SK-N-SH (cell line): ENCODE results near the gene LRCH4. TPM values are rescaled to one million over a fixed set of nuclear protein-coding genes. Genes with fewer than 3 reads are reported as not detected.

Experiments used
- CTCF ChIA-PET: fragments of 300-600, 350-600 bp; formaldehyde crosslinking; extraction: SDS; loops from one replicate; lab custom pipeline; 2021; lab: Yijun Ruan, JAX
- POLR2A ChIA-PET: fragments of 350-600 bp; sonication (Branson Sonifier 250); formaldehyde crosslinking; extraction: SDS; loops from one replicate; lab custom pipeline; 2020; ENCODE audit warnings: antibody characterized with exemption, inconsistent platforms; lab: Yijun Ruan, JAX
- DNase-seq: peaks from one replicate; pipeline ENCODE4 v3.0.0; 2012
- H2AFZ ChIP-seq: fragments of 200-600 bp; sonication (generic); 2 replicates; pipeline ENCODE4 v1.8.1; 2016; ENCODE audit warnings: antibody characterized with exemption, mild to moderate bottlenecking, low read depth
- H3F3A ChIP-seq: fragments of 200-600 bp; sonication (generic); replicated peaks from 2 replicates; pipeline ENCODE3; 2016; ENCODE audit warnings: antibody characterized with exemption, mild to moderate bottlenecking; ENCODE audit not compliant: insufficient read depth
- H3K27ac ChIP-seq, 2 experiments: fragments of 200-500 bp in 1 of 2; fragments of 200-600 bp in 1 of 2; sonication (Bioruptor generic) in 1 of 2; sonication (generic), shearing (Covaris generic) in 1 of 2; 2 replicates each; pipeline versions ENCODE4 v1.5.1 to v1.6.1; 2014 to 2016; ENCODE audit warnings: low read depth in 2 of 2, inconsistent platforms in 1 of 2, low read length in 1 of 2, mild to moderate bottlenecking in 1 of 2, mixed read lengths in 1 of 2
- H3K27me3 ChIP-seq: fragments of 200-600 bp; sonication (generic), shearing (Covaris generic); 2 replicates; pipeline ENCODE4 v1.6.1; 2016; ENCODE audit warnings: mixed run types; ENCODE audit not compliant: insufficient read depth
- H3K36me3 ChIP-seq, 2 experiments: fragments of 200-500 bp in 1 of 2; fragments of 200-600 bp in 1 of 2; sonication (Bioruptor generic) in 1 of 2; sonication (generic) in 1 of 2; replicated peaks in 1 of 2; 2 replicates each; pipeline versions ENCODE3 to v1.5.1; 2014 to 2016; ENCODE audit warnings: low read length in 1 of 2, mild to moderate bottlenecking in 1 of 2; ENCODE audit not compliant: insufficient read depth in 2 of 2, control insufficient read depth in 1 of 2
- H3K4me1 ChIP-seq, 2 experiments: fragments of 200-500 bp in 1 of 2; fragments of 200-600 bp in 1 of 2; sonication (Bioruptor generic) in 1 of 2; sonication (generic), shearing (Covaris generic) in 1 of 2; 2 replicates each; pipeline versions ENCODE4 v1.5.1 to v1.6.1; 2014 to 2016; ENCODE audit warnings: low read depth in 1 of 2, low read length in 1 of 2, mixed run types in 1 of 2; ENCODE audit not compliant: insufficient read depth in 2 of 2, control insufficient read depth in 1 of 2
- H3K4me2 ChIP-seq: fragments of 200-600 bp; sonication (generic), shearing (Covaris generic); 2 replicates; pipeline ENCODE4 v1.6.1; 2017; ENCODE audit warnings: mixed run types
- H3K4me3 ChIP-seq, 2 experiments: fragments of 200-500 bp in 1 of 2; fragments of 200-600 bp in 1 of 2; sonication (Bioruptor generic) in 1 of 2; sonication (generic), shearing (Covaris generic) in 1 of 2; 2 replicates each; pipeline versions ENCODE4 v1.5.1 to v1.8.1; 2014 to 2016; ENCODE audit warnings: low read depth in 2 of 2, inconsistent platforms in 1 of 2, low read length in 1 of 2, mild to moderate bottlenecking in 1 of 2, mixed read lengths in 1 of 2, moderate library complexity in 1 of 2
- H3K79me2 ChIP-seq: fragments of 200-600 bp; sonication (generic); 2 replicates; pipeline ENCODE4 v1.8.1; 2017; ENCODE audit warnings: mild to moderate bottlenecking; ENCODE audit not compliant: insufficient read depth
- H3K9ac ChIP-seq: fragments of 200-600 bp; sonication (generic); 2 replicates; pipeline ENCODE4 v1.6.1; 2017; ENCODE audit warnings: mixed run types
- H3K9me2 ChIP-seq: fragments of 200-600 bp; sonication (generic); 2 replicates; pipeline ENCODE4 v1.6.1; 2017; ENCODE audit warnings: mixed run types
- H3K9me3 ChIP-seq: fragments of 200-600 bp; sonication (generic); 2 replicates; pipeline ENCODE4 v1.6.1; 2017; ENCODE audit warnings: mixed run types, mild to moderate bottlenecking, moderate library complexity
- H4K20me1 ChIP-seq: fragments of 200-600 bp; sonication (generic); 2 replicates; pipeline ENCODE4 v1.6.1; 2017; ENCODE audit warnings: mild to moderate bottlenecking, mixed run types; ENCODE audit not compliant: insufficient read depth
- CHD2 ChIP-seq: fragments of 150-350 bp; IDR thresholded peaks from 2 replicates; pipeline ENCODE4 v1.6.1; 2018; ENCODE audit warnings: low read length; ENCODE audit not compliant: partially characterized antibody
- ELF1 ChIP-seq: IDR thresholded peaks from 2 replicates; pipeline ENCODE4 v1.4.0; 2012
- FOSL2 ChIP-seq: IDR thresholded peaks from 2 replicates; pipeline ENCODE4 v1.4.0; 2012; ENCODE audit warnings: low read depth, mild to moderate bottlenecking, moderate library complexity, borderline replicate concordance
- FOXJ3 ChIP-seq: sonication (generic); formaldehyde crosslinking; IDR thresholded peaks from 2 replicates; pipeline ENCODE4 v1.5.1; 2020; ENCODE audit warnings: mild to moderate bottlenecking, missing genetic modification reagents
- GABPA ChIP-seq: IDR thresholded peaks from 2 replicates; pipeline ENCODE4 v1.4.0; 2012; ENCODE audit warnings: low read depth, mild to moderate bottlenecking
- GATA2 ChIP-seq: sonication (generic); formaldehyde crosslinking; IDR thresholded peaks from 2 replicates; pipeline ENCODE4 v1.5.0; 2020; ENCODE audit warnings: mild to moderate bottlenecking, missing genetic modification reagents
- IRF3 ChIP-seq: fragments of 150-350 bp; IDR thresholded peaks from 2 replicates; pipeline ENCODE4 v1.6.1; 2016; ENCODE audit warnings: mild to moderate bottlenecking, low read depth, low read length
- MXI1 ChIP-seq: IDR thresholded peaks from 2 replicates; pipeline ENCODE4 v1.6.1; 2012; ENCODE audit warnings: mild to moderate bottlenecking, low read depth, low read length, improper control_type of control experiment
- NFIC ChIP-seq: IDR thresholded peaks from 2 replicates; pipeline ENCODE4 v1.4.0; 2012; ENCODE audit warnings: borderline replicate concordance
- NRF1 ChIP-seq: IDR thresholded peaks from 2 replicates; pipeline ENCODE4 v1.6.1; 2012; ENCODE audit warnings: low read depth, mild to moderate bottlenecking, low read length
- POLR2AphosphoS5 ChIP-seq: IDR thresholded peaks from 2 replicates; pipeline ENCODE4 v1.6.1; 2012; ENCODE audit warnings: low read depth, low read length
- RAD21 ChIP-seq: IDR thresholded peaks from 2 replicates; pipeline ENCODE4 v1.6.1; 2012; ENCODE audit warnings: mild to moderate bottlenecking, low read length
- RCOR1 ChIP-seq: fragments of 150-350 bp; IDR thresholded peaks from 2 replicates; pipeline ENCODE4 v1.6.1; 2017; ENCODE audit warnings: antibody characterized with exemption, low read length
- RFX5 ChIP-seq: IDR thresholded peaks from 2 replicates; pipeline ENCODE4 v1.6.1; 2012; ENCODE audit warnings: mild to moderate bottlenecking, improper control_type of control experiment, low read length
- SIN3A ChIP-seq: IDR thresholded peaks from 2 replicates; pipeline ENCODE4 v1.6.1; 2012; ENCODE audit warnings: low read depth, mild to moderate bottlenecking, low read length, moderate library complexity, borderline replicate concordance
- TAF1 ChIP-seq: IDR thresholded peaks from 2 replicates; pipeline ENCODE4 v1.6.1; 2012; ENCODE audit warnings: low read depth, mild to moderate bottlenecking, low read length, moderate library complexity, borderline replicate concordance
- TCF12 ChIP-seq: IDR thresholded peaks from 2 replicates; pipeline ENCODE4 v1.4.0; 2012
- TEAD4 ChIP-seq: IDR thresholded peaks from 2 replicates; pipeline ENCODE4 v1.4.0; 2012; ENCODE audit warnings: mild to moderate bottlenecking, borderline replicate concordance; ENCODE audit not compliant: insufficient read depth
- USF1 ChIP-seq: IDR thresholded peaks from 2 replicates; pipeline ENCODE4 v1.4.0; 2012; ENCODE audit warnings: low read depth, borderline replicate concordance
- USF2 ChIP-seq: fragments of 150-350 bp; IDR thresholded peaks from 2 replicates; pipeline ENCODE4 v1.6.1; 2017; ENCODE audit warnings: antibody characterized with exemption, low read length, low read depth, borderline replicate concordance
- YY1 ChIP-seq: IDR thresholded peaks from 2 replicates; pipeline ENCODE4 v1.4.0; 2012; ENCODE audit warnings: low read depth, mild to moderate bottlenecking
- WGBS: methylation state at CpG from one replicate; pipeline ENCODE4 v1.1.6; 2017; ENCODE audit warnings: low lambda C conversion rate; 5-methylcytosine and 5-hydroxymethylcytosine counted together
- polyA plus RNA-seq, 3 experiments: library from polyadenylated mRNA; depleted of rRNA; stranded (reverse); fragments of >200 nt; gene quantifications; 2 replicates each; pipeline ENCODE4 v1.2.3, GENCODE V29; 2012
- TF ChIP-seq, protein P1 (sequence below): IDR thresholded peaks from 2 replicates; pipeline ENCODE4; 2012
- TF ChIP-seq, protein P2 (sequence below): fragments of 200-600 bp; sonication (generic); IDR thresholded peaks from 2 replicates; pipeline ENCODE4 v1.6.1; 2017; ENCODE audit warnings: antibody characterized with exemption, mild to moderate bottlenecking, moderate library complexity
- TF ChIP-seq, protein P3 (sequence below): IDR thresholded peaks from 2 replicates; pipeline ENCODE4 v1.4.0; 2012; ENCODE audit warnings: low read depth, borderline replicate concordance

LRCH4 gene
- polyA plus RNA-seq, 1 of the 3 experiments (the other 2 are of a cell fraction), result 29.8 TPM

DNA sequence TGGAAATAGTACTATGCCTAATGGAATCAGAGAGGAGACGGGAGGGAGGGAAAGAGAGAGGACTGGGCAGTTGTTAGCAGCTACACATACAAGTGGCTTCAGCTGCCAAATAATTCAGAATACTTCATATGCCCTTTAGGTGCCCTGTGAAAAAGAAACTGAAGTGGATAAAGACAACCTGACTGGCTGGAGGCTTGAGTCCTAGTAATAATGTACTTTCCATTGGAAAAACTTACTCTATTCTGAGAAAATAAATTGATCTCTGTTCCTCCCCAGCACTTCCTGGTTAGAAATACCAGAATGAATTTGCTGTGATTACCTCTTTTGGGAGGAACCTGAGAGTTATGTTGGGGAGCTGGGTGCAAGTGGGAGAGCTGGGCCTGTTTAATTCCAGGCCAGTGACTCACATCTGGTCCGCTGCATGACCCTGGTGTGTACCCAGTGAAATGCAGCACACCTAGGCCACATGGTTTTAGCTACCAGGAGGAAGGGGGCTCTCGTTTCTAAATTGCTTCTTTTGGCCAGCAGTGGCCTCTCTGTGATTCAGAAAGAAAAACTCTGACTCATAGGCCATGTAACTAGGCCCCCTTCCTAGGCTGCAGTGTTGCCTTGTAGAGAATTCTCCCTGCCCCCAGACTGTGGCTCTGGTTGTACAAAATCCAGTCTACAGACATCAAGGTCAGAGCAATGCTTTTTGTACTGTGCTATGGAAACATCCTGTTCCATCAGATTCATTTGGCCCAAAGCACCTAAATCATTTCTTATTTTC lies 40.4 kb downstream of the LRCH4 start (continued):
- no peak; the same call in 1 of the 2 replicates for TF ChIP-seq TAF1
- peak; percentile 59; the same call in 1 of the 2 replicates for TF ChIP-seq NFIC
- peak; percentile 55; the same call in 1 of the 2 replicates for TF ChIP-seq TEAD4
- TF ChIP-seq IRF3, result no peak
- TF ChIP-seq SIN3A, result 0 out of 2 replicates have a peak, but pooled peaks have one; percentile 72
- TF ChIP-seq POLR2AphosphoS5, result peak; percentile 83
- TF ChIP-seq, protein P1, sequence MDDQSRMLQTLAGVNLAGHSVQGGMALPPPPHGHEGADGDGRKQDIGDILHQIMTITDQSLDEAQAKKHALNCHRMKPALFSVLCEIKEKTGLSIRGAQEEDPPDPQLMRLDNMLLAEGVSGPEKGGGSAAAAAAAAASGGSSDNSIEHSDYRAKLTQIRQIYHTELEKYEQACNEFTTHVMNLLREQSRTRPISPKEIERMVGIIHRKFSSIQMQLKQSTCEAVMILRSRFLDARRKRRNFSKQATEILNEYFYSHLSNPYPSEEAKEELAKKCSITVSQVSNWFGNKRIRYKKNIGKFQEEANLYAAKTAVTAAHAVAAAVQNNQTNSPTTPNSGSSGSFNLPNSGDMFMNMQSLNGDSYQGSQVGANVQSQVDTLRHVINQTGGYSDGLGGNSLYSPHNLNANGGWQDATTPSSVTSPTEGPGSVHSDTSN, result no peak; the same call in 1 of the 2 replicates
- TF ChIP-seq YY1, result peak; percentile 61; the same call in 1 of the 2 replicates
- no peak for TF ChIP-seq GATA2
- no peak for TF ChIP-seq FOXJ3
- peak; percentile 55 for TF ChIP-seq MXI1

GRCh38 chr7:100544967-100545359 lies 41.0 kb downstream of the LRCH4 start:
- Histone ChIP-seq H3K4me3 (no peak overlapping the region), H3K27me3 (no peaks in the 10 kb centered on the region), H2AFZ (peak overlapping the region; percentile 69), H3K9me3 (no peaks in the 10 kb centered on the region), H3K4me2 (peak overlapping the region; percentile 68), H3K9ac (peak overlapping the region; percentile 30), H3K27ac (peak overlapping the region; percentile 89), H3K79me2 (peaks cover 27% of the 10 kb centered on the region; the same call in 1 of the 2 replicates), H3K36me3 (peaks cover 0 to 3% of the 10 kb centered on the region in 2 experiments), H3F3A (peaks cover 36% of the 10 kb centered on the region), H4K20me1 (no peaks in the 10 kb centered on the region), H3K4me1 (peaks cover 40 to 44% of the 10 kb centered on the region in 2 experiments), H3K9me2 (no peaks in the 10 kb centered on the region)
- no peak for DNase-seq
- CTCF ChIA-PET, result interaction anchor here (0.9 to 19.1 kb wide), 10 partner anchors 12 to 107 kb away, joined by 3 to 353 read pairs (median 6); partner anchors contain the start of genes MOSPD3 and NYAP1
- POLR2A ChIA-PET, result interaction anchor here (0.6 to 0.9 kb wide), 3 partner anchors 25 to 41 kb away, joined by 3 read pairs; partner anchors contain the start of genes FBXO24 and LRCH4
- WGBS, result 50% methylated on average over 1 of the region's 1 CpG
- no peak for TF ChIP-seq RFX5
- TF ChIP-seq NRF1, result no peak
- no peak for TF ChIP-seq USF2
- no peak for TF ChIP-seq FOXJ3
- no peak for TF ChIP-seq ELF1
- no peak for TF ChIP-seq TCF12
- no peak for TF ChIP-seq USF1
- TF ChIP-seq, protein P2, sequence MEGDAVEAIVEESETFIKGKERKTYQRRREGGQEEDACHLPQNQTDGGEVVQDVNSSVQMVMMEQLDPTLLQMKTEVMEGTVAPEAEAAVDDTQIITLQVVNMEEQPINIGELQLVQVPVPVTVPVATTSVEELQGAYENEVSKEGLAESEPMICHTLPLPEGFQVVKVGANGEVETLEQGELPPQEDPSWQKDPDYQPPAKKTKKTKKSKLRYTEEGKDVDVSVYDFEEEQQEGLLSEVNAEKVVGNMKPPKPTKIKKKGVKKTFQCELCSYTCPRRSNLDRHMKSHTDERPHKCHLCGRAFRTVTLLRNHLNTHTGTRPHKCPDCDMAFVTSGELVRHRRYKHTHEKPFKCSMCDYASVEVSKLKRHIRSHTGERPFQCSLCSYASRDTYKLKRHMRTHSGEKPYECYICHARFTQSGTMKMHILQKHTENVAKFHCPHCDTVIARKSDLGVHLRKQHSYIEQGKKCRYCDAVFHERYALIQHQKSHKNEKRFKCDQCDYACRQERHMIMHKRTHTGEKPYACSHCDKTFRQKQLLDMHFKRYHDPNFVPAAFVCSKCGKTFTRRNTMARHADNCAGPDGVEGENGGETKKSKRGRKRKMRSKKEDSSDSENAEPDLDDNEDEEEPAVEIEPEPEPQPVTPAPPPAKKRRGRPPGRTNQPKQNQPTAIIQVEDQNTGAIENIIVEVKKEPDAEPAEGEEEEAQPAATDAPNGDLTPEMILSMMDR, result no peak
- no peak for TF ChIP-seq TEAD4
- TF ChIP-seq, protein P3, sequence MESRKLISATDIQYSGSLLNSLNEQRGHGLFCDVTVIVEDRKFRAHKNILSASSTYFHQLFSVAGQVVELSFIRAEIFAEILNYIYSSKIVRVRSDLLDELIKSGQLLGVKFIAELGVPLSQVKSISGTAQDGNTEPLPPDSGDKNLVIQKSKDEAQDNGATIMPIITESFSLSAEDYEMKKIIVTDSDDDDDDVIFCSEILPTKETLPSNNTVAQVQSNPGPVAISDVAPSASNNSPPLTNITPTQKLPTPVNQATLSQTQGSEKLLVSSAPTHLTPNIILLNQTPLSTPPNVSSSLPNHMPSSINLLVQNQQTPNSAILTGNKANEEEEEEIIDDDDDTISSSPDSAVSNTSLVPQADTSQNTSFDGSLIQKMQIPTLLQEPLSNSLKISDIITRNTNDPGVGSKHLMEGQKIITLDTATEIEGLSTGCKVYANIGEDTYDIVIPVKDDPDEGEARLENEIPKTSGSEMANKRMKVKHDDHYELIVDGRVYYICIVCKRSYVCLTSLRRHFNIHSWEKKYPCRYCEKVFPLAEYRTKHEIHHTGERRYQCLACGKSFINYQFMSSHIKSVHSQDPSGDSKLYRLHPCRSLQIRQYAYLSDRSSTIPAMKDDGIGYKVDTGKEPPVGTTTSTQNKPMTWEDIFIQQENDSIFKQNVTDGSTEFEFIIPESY, result no peak
- no peak for TF ChIP-seq RCOR1
- no peak for TF ChIP-seq CHD2
- no peak for TF ChIP-seq MXI1
- TF ChIP-seq NFIC, result no peak
- no peak for TF ChIP-seq FOSL2
- TF ChIP-seq RAD21, result no peak
- TF ChIP-seq YY1, result no peak
- TF ChIP-seq GABPA, result no peak
